ENCODE measurements around the gene ZNF710.
A peak's percentile ranks its signal among the peaks of the same experiment; 100 is the strongest.

The ZNF710 gene

GRCh38 chr15:90000186-90001001, 730 bp upstream of the ZNF710 start:
- Histone ChIP-seq H3K9ac (ENCODE audit: low read depth, low read length, poor library complexity) (peak overlapping the region; percentile 83), H3K4me2 (ENCODE audit: insufficient read depth, low read length, poor library complexity, severe bottlenecking) (peak overlapping the region; percentile 94), H3K14ac (ENCODE audit: low read length) (peak overlapping the region; percentile 43), H3K4me3 (ENCODE audit: low read length in 2 of 2) (peak overlapping the region; percentile 57 to 74), H3K23ac (ENCODE audit: low read depth, low read length, poor library complexity) (peak overlapping the region; percentile 9), H2BK120ac (ENCODE audit: low read depth, low read length) (peak overlapping the region; percentile 92), H3K36me3 (replicated peaks in 1 of 2; ENCODE audit: control insufficient read depth in 2 of 2, insufficient read depth in 2 of 2, low read length in 2 of 2) (peaks cover 0 to 21% of the 10 kb centered on the region in 2 donors), H3K4ac (ENCODE audit: low read length) (peak overlapping the region; percentile 42), H2AFZ (ENCODE audit: low read length) (peak overlapping the region; percentile 57), H3K79me1 (ENCODE audit: low read depth, low read length) (peaks cover 5% of the 10 kb centered on the region), H3K9me3 (replicated peaks in 1 of 2; ENCODE audit: control insufficient read depth in 2 of 2, insufficient read depth in 1 of 2, low read depth in 1 of 2, low read length in 2 of 2) (no peaks in the 10 kb centered on the region), H3K27me3 (ENCODE audit: control insufficient read depth in 3 of 3, insufficient read depth in 3 of 3, low read depth in 1 of 3, low read length in 3 of 3) (no peaks in the 10 kb centered on the region), H4K8ac (ENCODE audit: low read depth, low read length) (no peak overlapping the region), H2AK5ac (ENCODE audit: low read depth, low read length) (peak overlapping the region; percentile 94), H4K91ac (ENCODE audit: low read depth, low read length, poor library complexity) (no peak overlapping the region), H2BK15ac (ENCODE audit: low read length) (peak overlapping the region; percentile 55), H3K27ac (replicated peaks; ENCODE audit: low read length) (peak overlapping the region; percentile 94), H3K18ac (ENCODE audit: low read length) (peak overlapping the region; percentile 98), H3K4me1 (ENCODE audit: control insufficient read depth in 2 of 2, insufficient read depth in 1 of 2, low read depth in 1 of 2, low read length in 2 of 2) (peaks cover 17 to 26% of the 10 kb centered on the region in 2 donors), H2BK5ac (ENCODE audit: low read length) (peak overlapping the region; percentile 97), H2BK12ac (ENCODE audit: low read length) (no peak overlapping the region)
- no CpG with 5 or more reads among the region's 63 CpGs for WGBS, 2 donors (ENCODE audit: extremely low coverage in 2 of 2, insufficient read length in 2 of 2, insufficient replicate concordance in 1 of 2)
- DNase-seq (ENCODE audit: low spot score): peak; percentile 41

GRCh38 chr15:90001683-90002427, 731 bp downstream of the ZNF710 start:
- Histone ChIP-seq H3K79me1 (ENCODE audit: low read depth, low read length) (peaks cover 8% of the 10 kb centered on the region), H2BK12ac (ENCODE audit: low read length) (no peak overlapping the region), H4K91ac (ENCODE audit: low read depth, low read length, poor library complexity) (no peak overlapping the region), H3K4me2 (ENCODE audit: insufficient read depth, low read length, poor library complexity, severe bottlenecking) (peak overlapping the region; percentile 70), H3K18ac (ENCODE audit: low read length) (peak overlapping the region; percentile 87), H3K36me3 (replicated peaks in 1 of 2; ENCODE audit: control insufficient read depth in 2 of 2, insufficient read depth in 2 of 2, low read length in 2 of 2) (peaks cover 0 to 25% of the 10 kb centered on the region in 2 donors), H2AK5ac (ENCODE audit: low read depth, low read length) (no peak overlapping the region), H3K4me3 (ENCODE audit: low read length in 2 of 2) (peak overlapping the region; percentile 57 to 81), H2AFZ (ENCODE audit: low read length) (peak overlapping the region; percentile 86), H3K9ac (ENCODE audit: low read depth, low read length, poor library complexity) (peak overlapping the region; percentile 89), H3K27ac (replicated peaks; ENCODE audit: low read length) (peak overlapping the region; percentile 94), H4K8ac (ENCODE audit: low read depth, low read length) (no peak overlapping the region), H2BK15ac (ENCODE audit: low read length) (peak overlapping the region; percentile 64), H3K4ac (ENCODE audit: low read length) (no peak overlapping the region), H2BK5ac (ENCODE audit: low read length) (peak overlapping the region; percentile 72), H3K4me1 (ENCODE audit: control insufficient read depth in 2 of 2, insufficient read depth in 1 of 2, low read depth in 1 of 2, low read length in 2 of 2) (peaks cover 20 to 32% of the 10 kb centered on the region in 2 donors), H2BK120ac (ENCODE audit: low read depth, low read length) (peak overlapping the region; percentile 47), H3K23ac (ENCODE audit: low read depth, low read length, poor library complexity) (no peak overlapping the region), H3K9me3 (replicated peaks in 1 of 2; ENCODE audit: control insufficient read depth in 2 of 2, insufficient read depth in 1 of 2, low read depth in 1 of 2, low read length in 2 of 2) (no peaks in the 10 kb centered on the region), H3K14ac (ENCODE audit: low read length) (no peak overlapping the region), H3K27me3 (ENCODE audit: control insufficient read depth in 3 of 3, insufficient read depth in 3 of 3, low read depth in 1 of 3, low read length in 3 of 3) (no peaks in the 10 kb centered on the region)
- peak; percentile 48 for DNase-seq (ENCODE audit: low spot score)
- no CpG with 5 or more reads among the region's 89 CpGs for WGBS, 2 donors (ENCODE audit: extremely low coverage in 2 of 2, insufficient read length in 2 of 2, insufficient replicate concordance in 1 of 2)

GRCh38 chr15:90002428-90002844, 1.3 kb downstream of the ZNF710 start:
- Histone ChIP-seq H3K23ac (ENCODE audit: low read depth, low read length, poor library complexity) (peak overlapping the region; percentile 76), H3K9me3 (replicated peaks in 1 of 2; ENCODE audit: control insufficient read depth in 2 of 2, insufficient read depth in 1 of 2, low read depth in 1 of 2, low read length in 2 of 2) (no peaks in the 10 kb centered on the region), H3K36me3 (replicated peaks in 1 of 2; ENCODE audit: control insufficient read depth in 2 of 2, insufficient read depth in 2 of 2, low read length in 2 of 2) (peaks cover 0 to 27% of the 10 kb centered on the region in 2 donors), H3K79me1 (ENCODE audit: low read depth, low read length) (peaks cover 9% of the 10 kb centered on the region), H3K4ac (ENCODE audit: low read length) (no peak overlapping the region), H3K4me1 (ENCODE audit: control insufficient read depth in 2 of 2, insufficient read depth in 1 of 2, low read depth in 1 of 2, low read length in 2 of 2) (peaks cover 20 to 33% of the 10 kb centered on the region in 2 donors), H4K91ac (ENCODE audit: low read depth, low read length, poor library complexity) (no peak overlapping the region), H2BK15ac (ENCODE audit: low read length) (no peak overlapping the region), H3K18ac (ENCODE audit: low read length) (peak overlapping the region; percentile 90), H3K27ac (replicated peaks; ENCODE audit: low read length) (peak overlapping the region; percentile 94), H2BK120ac (ENCODE audit: low read depth, low read length) (peak overlapping the region; percentile 47), H3K9ac (ENCODE audit: low read depth, low read length, poor library complexity) (peak overlapping the region; percentile 80), H3K4me2 (ENCODE audit: insufficient read depth, low read length, poor library complexity, severe bottlenecking) (peak overlapping the region; percentile 70), H3K4me3 (ENCODE audit: low read length in 2 of 2) (peak overlapping the region; percentile 57 to 81), H3K14ac (ENCODE audit: low read length) (no peak overlapping the region), H4K8ac (ENCODE audit: low read depth, low read length) (no peak overlapping the region), H2AFZ (ENCODE audit: low read length) (peak overlapping the region; percentile 86), H2BK5ac (ENCODE audit: low read length) (peak overlapping the region; percentile 72), H2BK12ac (ENCODE audit: low read length) (no peak overlapping the region), H3K27me3 (ENCODE audit: control insufficient read depth in 3 of 3, insufficient read depth in 3 of 3, low read depth in 1 of 3, low read length in 3 of 3) (no peaks in the 10 kb centered on the region), H2AK5ac (ENCODE audit: low read depth, low read length) (no peak overlapping the region)
- WGBS, 2 donors (ENCODE audit: extremely low coverage in 2 of 2, insufficient read length in 2 of 2, insufficient replicate concordance in 1 of 2): no CpG with 5 or more reads among the region's 27 CpGs
- DNase-seq (ENCODE audit: low spot score): no peak

- no peak for DNase-seq (ENCODE audit: low spot score)
- Histone ChIP-seq H3K4me3 (ENCODE audit: low read length in 2 of 2) (no peak overlapping the region), H3K23ac (ENCODE audit: low read depth, low read length, poor library complexity) (peak overlapping the region; percentile 20), H2BK120ac (ENCODE audit: low read depth, low read length) (no peak overlapping the region), H3K27ac (replicated peaks; ENCODE audit: low read length) (no peak overlapping the region), H3K18ac (ENCODE audit: low read length) (no peak overlapping the region), H3K9ac (ENCODE audit: low read depth, low read length, poor library complexity) (peak overlapping the region; percentile 55), H2AFZ (ENCODE audit: low read length) (no peak overlapping the region), H3K14ac (ENCODE audit: low read length) (peak overlapping the region; percentile 77), H3K4me1 (ENCODE audit: control insufficient read depth in 2 of 2, insufficient read depth in 1 of 2, low read depth in 1 of 2, low read length in 2 of 2) (peaks cover 20 to 33% of the 10 kb centered on the region in 2 donors), H3K27me3 (ENCODE audit: control insufficient read depth in 3 of 3, insufficient read depth in 3 of 3, low read depth in 1 of 3, low read length in 3 of 3) (no peaks in the 10 kb centered on the region), H4K8ac (ENCODE audit: low read depth, low read length) (no peak overlapping the region), H2AK5ac (ENCODE audit: low read depth, low read length) (peak overlapping the region; percentile 34), H3K4ac (ENCODE audit: low read length) (no peak overlapping the region), H4K91ac (ENCODE audit: low read depth, low read length, poor library complexity) (no peak overlapping the region), H2BK5ac (ENCODE audit: low read length) (no peak overlapping the region), H3K36me3 (replicated peaks in 1 of 2; ENCODE audit: control insufficient read depth in 2 of 2, insufficient read depth in 2 of 2, low read length in 2 of 2) (peaks cover 0 to 28% of the 10 kb centered on the region in 2 donors), H3K79me1 (ENCODE audit: low read depth, low read length) (peaks cover 12% of the 10 kb centered on the region), H2BK12ac (ENCODE audit: low read length) (no peak overlapping the region), H3K4me2 (ENCODE audit: insufficient read depth, low read length, poor library complexity, severe bottlenecking) (no peak overlapping the region), H3K9me3 (replicated peaks in 1 of 2; ENCODE audit: control insufficient read depth in 2 of 2, insufficient read depth in 1 of 2, low read depth in 1 of 2, low read length in 2 of 2) (no peaks in the 10 kb centered on the region), H2BK15ac (ENCODE audit: low read length) (no peak overlapping the region)
- no CpG with 5 or more reads among the region's 7 CpGs for WGBS, 2 donors (ENCODE audit: extremely low coverage in 2 of 2, insufficient read length in 2 of 2, insufficient replicate concordance in 1 of 2)
Observed at GRCh38 chr15:90003736-90004135, 2.6 kb downstream of the ZNF710 start.

Data from neuronal stem cell (in vitro differentiated cells).